ENCODE results near the gene PDSS2. TPM values are rescaled to one million over a fixed set of nuclear protein-coding genes. Genes with fewer than 3 reads are reported as not detected.

The PDSS2 gene
- total and polyA plus RNA-seq, 2 of the 4 experiments (the other 2 are of a cell fraction) = 8.6 to 9.2 TPM

DNA sequence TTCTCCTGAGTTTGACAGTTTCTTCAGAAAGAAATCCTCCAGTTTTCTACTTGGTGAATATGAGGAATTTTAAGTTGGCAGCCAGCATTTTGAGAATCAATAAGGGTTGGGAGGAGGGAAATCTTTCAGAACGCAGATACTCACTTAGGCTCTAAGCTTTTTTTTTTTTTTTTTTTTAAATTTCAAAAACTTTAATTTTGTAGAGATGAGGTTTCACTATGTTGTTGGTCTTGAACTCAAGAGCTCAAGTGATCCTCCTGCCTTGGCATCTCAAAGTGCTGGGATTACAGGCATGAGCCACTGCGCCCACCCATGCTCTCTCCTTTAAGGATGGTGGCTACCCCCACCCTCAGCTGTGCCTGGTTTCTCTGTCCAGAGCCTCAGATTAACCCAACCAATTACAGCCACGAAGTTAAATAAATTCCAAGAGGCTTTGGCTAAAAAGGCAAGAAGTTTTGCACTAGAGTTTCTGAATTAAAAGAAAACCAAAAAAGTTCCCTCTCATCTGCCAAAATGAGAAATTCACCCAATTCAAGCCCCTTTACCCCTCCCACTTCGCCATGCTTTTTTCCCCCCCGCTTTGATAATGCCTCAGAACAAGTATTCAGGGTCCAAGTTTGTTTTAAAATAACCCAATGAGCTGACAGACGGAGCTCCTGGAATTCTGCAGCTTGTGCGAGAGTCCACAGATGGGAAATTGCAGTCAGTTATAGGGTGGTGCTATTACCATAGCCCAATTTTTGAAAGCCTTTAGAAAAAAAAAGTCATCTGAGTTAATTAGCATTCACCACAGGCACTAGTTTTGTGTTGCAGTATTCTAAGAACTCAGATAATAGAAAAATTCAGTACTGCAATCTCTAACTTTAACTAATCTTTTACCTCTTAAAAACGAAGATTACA, 249.7 kb downstream of the PDSS2 start (continued):
- no peak for TF ChIP-seq USF2 (IDR thresholded peaks at IDR 0.05; ENCODE audit: low read depth, low read length)

- BruUV-seq (replicated peaks) = no TSS peak
- Histone ChIP-seq H3K56ac (ENCODE audit: extremely low read depth, insufficient read depth, low read length) (no peak overlapping the region), H3K18ac (ENCODE audit: low read depth, low read length) (no peak overlapping the region), H4K20me1 (ENCODE audit: insufficient read depth, low read length) (no peaks in the 10 kb centered on the region), H3K4ac (ENCODE audit: low read depth, low read length) (no peak overlapping the region), H3K36me3 (ENCODE audit: control insufficient read depth, insufficient read depth, low read length) (no peaks in the 10 kb centered on the region), H2BK120ac (ENCODE audit: low read depth, low read length) (no peak overlapping the region), H3K79me1 (ENCODE audit: low read depth in 1 of 2, low read length in 2 of 2) (no peaks in the 10 kb centered on the region), H3K9me3 (ENCODE audit: control insufficient read depth, insufficient read depth, low read length) (no peaks in the 10 kb centered on the region), H2AK5ac (ENCODE audit: low read depth, low read length) (no peak overlapping the region), H3K4me3 (ENCODE audit: insufficient read depth, low read depth, low read length) (no peak overlapping the region), H3K9me1 (ENCODE audit: insufficient read depth, low read length) (no peaks in the 10 kb centered on the region), H2BK5ac (ENCODE audit: low read depth, low read length, poor library complexity, severe bottlenecking) (no peak overlapping the region), H3K27me3 (ENCODE audit: control insufficient read depth, insufficient read depth, low read length) (no peaks in the 10 kb centered on the region), H3K27ac (ENCODE audit: insufficient read depth, low read length) (no peak overlapping the region), H4K5ac (ENCODE audit: low read depth, low read length) (no peak overlapping the region), H2BK20ac (ENCODE audit: low read depth, low read length) (no peak overlapping the region), H2AK9ac (replicated peaks; ENCODE audit: low read depth, low read length, poor library complexity) (no peak overlapping the region), H3K4me1 (ENCODE audit: control insufficient read depth, insufficient read depth, low read length) (peaks cover 1% of the 10 kb centered on the region; the same call in 1 of the 2 replicates), H3K23ac (ENCODE audit: low read depth, low read length) (no peak overlapping the region), H3K4me2 (ENCODE audit: low read depth, low read length) (no peak overlapping the region), H4K8ac (ENCODE audit: low read depth in 2 of 2, low read length in 2 of 2) (no peak overlapping the region), H3K9ac (ENCODE audit: low read depth, low read length) (no peak overlapping the region), H3K14ac (replicated peaks; ENCODE audit: low read depth, low read length) (no peak overlapping the region), H2BK15ac (ENCODE audit: low read depth, low read length) (no peak overlapping the region), H4K91ac (ENCODE audit: insufficient read depth, low read depth, low read length) (no peak overlapping the region), H2AFZ (replicated peaks; ENCODE audit: low read length, poor library complexity) (no peak overlapping the region)
- POLR2A ChIA-PET (ENCODE audit: unreplicated experiment) = no interaction called here
- CTCF ChIA-PET = no interaction called here
- dilution Hi-C loops (cut with HindIII; ENCODE audit: low sequenced_read_pairs, unreplicated experiment) = no loop called here
- ATAC-seq (ENCODE audit: low read depth) = no peak
- DNase-seq = no peak
- intact Hi-C loops (cut with micrococcal nuclease) = no loop called here
- no CpG with 5 or more reads among the region's 4 CpGs for WGBS, 2 experiments (ENCODE audit: extremely low coverage in 2 of 2, insufficient read length in 1 of 2)
- in situ Hi-C loops (cut with MboI; ENCODE audit: low sequenced_read_pairs) = no loop called here
- TF ChIP-seq RAD21 (IDR thresholded peaks at IDR 0.05; ENCODE audit: low read length) (no peak), BHLHE40 (IDR thresholded peaks at IDR 0.05; ENCODE audit: low read depth, low read length) (no peak), MAFK (IDR thresholded peaks at IDR 0.05; ENCODE audit: low read depth, low read length) (no peak), MAZ (IDR thresholded peaks at IDR 0.05; ENCODE audit: borderline replicate concordance, low read depth, low read length) (no peak), POLR2A (IDR thresholded peaks at IDR 0.05; ENCODE audit: low read depth, low read length) (no peak), CEBPB (IDR thresholded peaks at IDR 0.05; ENCODE audit: low read depth, low read length) (no peak), USF2 (IDR thresholded peaks at IDR 0.05; ENCODE audit: low read depth, low read length) (no peak), NFE2L2 (IDR thresholded peaks at IDR 0.05; ENCODE audit: low read depth, low read length) (no peak)
- TF ChIP-seq, protein P1, sequence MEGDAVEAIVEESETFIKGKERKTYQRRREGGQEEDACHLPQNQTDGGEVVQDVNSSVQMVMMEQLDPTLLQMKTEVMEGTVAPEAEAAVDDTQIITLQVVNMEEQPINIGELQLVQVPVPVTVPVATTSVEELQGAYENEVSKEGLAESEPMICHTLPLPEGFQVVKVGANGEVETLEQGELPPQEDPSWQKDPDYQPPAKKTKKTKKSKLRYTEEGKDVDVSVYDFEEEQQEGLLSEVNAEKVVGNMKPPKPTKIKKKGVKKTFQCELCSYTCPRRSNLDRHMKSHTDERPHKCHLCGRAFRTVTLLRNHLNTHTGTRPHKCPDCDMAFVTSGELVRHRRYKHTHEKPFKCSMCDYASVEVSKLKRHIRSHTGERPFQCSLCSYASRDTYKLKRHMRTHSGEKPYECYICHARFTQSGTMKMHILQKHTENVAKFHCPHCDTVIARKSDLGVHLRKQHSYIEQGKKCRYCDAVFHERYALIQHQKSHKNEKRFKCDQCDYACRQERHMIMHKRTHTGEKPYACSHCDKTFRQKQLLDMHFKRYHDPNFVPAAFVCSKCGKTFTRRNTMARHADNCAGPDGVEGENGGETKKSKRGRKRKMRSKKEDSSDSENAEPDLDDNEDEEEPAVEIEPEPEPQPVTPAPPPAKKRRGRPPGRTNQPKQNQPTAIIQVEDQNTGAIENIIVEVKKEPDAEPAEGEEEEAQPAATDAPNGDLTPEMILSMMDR (conservative IDR thresholded peaks at IDR 0.05; ENCODE audit: low read depth, low read length) = no peak
- TF ChIP-seq, protein P2, sequence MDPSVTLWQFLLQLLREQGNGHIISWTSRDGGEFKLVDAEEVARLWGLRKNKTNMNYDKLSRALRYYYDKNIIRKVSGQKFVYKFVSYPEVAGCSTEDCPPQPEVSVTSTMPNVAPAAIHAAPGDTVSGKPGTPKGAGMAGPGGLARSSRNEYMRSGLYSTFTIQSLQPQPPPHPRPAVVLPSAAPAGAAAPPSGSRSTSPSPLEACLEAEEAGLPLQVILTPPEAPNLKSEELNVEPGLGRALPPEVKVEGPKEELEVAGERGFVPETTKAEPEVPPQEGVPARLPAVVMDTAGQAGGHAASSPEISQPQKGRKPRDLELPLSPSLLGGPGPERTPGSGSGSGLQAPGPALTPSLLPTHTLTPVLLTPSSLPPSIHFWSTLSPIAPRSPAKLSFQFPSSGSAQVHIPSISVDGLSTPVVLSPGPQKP (IDR thresholded peaks at IDR 0.05; ENCODE audit: borderline replicate concordance, low read depth, low read length) = no peak
These were observed 252.0 kb downstream of the PDSS2 start for GRCh38 chr6:107207251-107207873.

All from IMR-90 (cell line).